Caco-2 (cell line): ENCODE data around the gene ARHGAP42. TPM values are rescaled to one million over a fixed set of nuclear protein-coding genes. Genes with fewer than 3 reads are reported as not detected.

ENCODE experiments used
- BruUV-seq: library from RNA; stranded (reverse); fragments of 400-500 nt; replicated peaks from 2 replicates; lab custom pipeline; 2021; lab: Mats Ljungman, UMichigan
- CTCF ChIA-PET: fragments of 300-600 bp; sonication (Branson Sonifier 250); formaldehyde crosslinking; loops from one replicate; lab custom pipeline; 2022; ENCODE audit warnings: antibody characterized with exemption; lab: Charles Lee
- POLR2A ChIA-PET: fragments of 300-600 bp; sonication (Branson Sonifier 250); formaldehyde crosslinking; loops from one replicate; lab custom pipeline; 2022; ENCODE audit warnings: antibody characterized with exemption; lab: Charles Lee
- DNase-seq, 2 experiments: peaks; one replicate each; pipeline versions ENCODE4 v3.0.0 to v3.0.0-alpha.2; 2020 to 2022
- H3K27me3 ChIP-seq: replicated peaks from 2 replicates; pipeline ENCODE4 v1.6.0; 2011; ENCODE audit warnings: low read length; ENCODE audit not compliant: control insufficient read depth, insufficient read depth
- H3K36me3 ChIP-seq: 2 replicates; pipeline ENCODE4 v1.5.1; 2011; ENCODE audit warnings: low read length; ENCODE audit not compliant: control insufficient read depth, insufficient read depth
- H3K4me1 ChIP-seq: fragments of 250-450 bp; sonication (Bioruptor Pico); 2 replicates; pipeline ENCODE4 v1.5.1; 2020; ENCODE audit warnings: mild to moderate bottlenecking
- H3K4me3 ChIP-seq: 2 replicates; pipeline ENCODE4 v1.5.1; 2011; ENCODE audit warnings: low read depth, mild to moderate bottlenecking, control low read depth, low read length
- H3K9me3 ChIP-seq: fragments of 250-450 bp; sonication (Bioruptor Pico); 2 replicates; pipeline ENCODE4 v1.5.1; 2020; ENCODE audit warnings: mild to moderate bottlenecking, moderate library complexity
- H3K27ac Mint-ChIP-seq: one replicate; pipeline ENCODE4 v1.8.0; 2022; ENCODE audit warnings: mixed read lengths; ENCODE audit not compliant: unreplicated experiment
- H3K27me3 Mint-ChIP-seq: one replicate; pipeline ENCODE4 v1.8.0; 2022; ENCODE audit warnings: mixed read lengths; ENCODE audit not compliant: insufficient read depth, unreplicated experiment
- H3K36me3 Mint-ChIP-seq: one replicate; pipeline ENCODE4 v1.8.0; 2022; ENCODE audit warnings: mild to moderate bottlenecking, mixed read lengths; ENCODE audit not compliant: insufficient read depth, unreplicated experiment
- H3K4me1 Mint-ChIP-seq: one replicate; pipeline ENCODE4 v1.8.0; 2022; ENCODE audit warnings: low read depth, mixed read lengths; ENCODE audit not compliant: unreplicated experiment
- H3K4me3 Mint-ChIP-seq: one replicate; pipeline ENCODE4 v1.8.0; 2022; ENCODE audit warnings: mild to moderate bottlenecking, moderate library complexity, mixed read lengths; ENCODE audit not compliant: unreplicated experiment
- H3K9me3 Mint-ChIP-seq: one replicate; pipeline ENCODE4 v1.8.0; 2022; ENCODE audit warnings: mixed read lengths; ENCODE audit not compliant: unreplicated experiment
- intact Hi-C: fragments of 100-400 bp; cut with micrococcal nuclease; formaldehyde crosslinking; loops from one replicate; pipeline ENCODE4 v1.10.0; 2022; ENCODE audit not compliant: unreplicated experiment
- total RNA-seq: library from RNA; stranded (reverse); gene quantifications from 2 replicates; pipeline ENCODE4 v1.2.3, GENCODE V29; 2022
- TF ChIP-seq, protein P1 (sequence below), 2 experiments: fragments of 200-600 bp in 1 of 2; IDR thresholded peaks; 1 replicate in 1 of 2; 2 replicates in 1 of 2; pipeline versions ENCODE4 v1.5.1 to v1.8.0; 2011 to 2022; ENCODE audit warnings: antibody characterized with exemption in 1 of 2, control low read depth in 1 of 2, inconsistent platforms in 1 of 2, low read depth in 1 of 2, low read length in 1 of 2, mild to moderate bottlenecking in 1 of 2, moderate library complexity in 1 of 2; ENCODE audit not compliant: insufficient read depth in 1 of 2, severe bottlenecking in 1 of 2, unreplicated experiment in 1 of 2

Gene ARHGAP42
- total RNA-seq, 1 experiment from 2014 or later = 8.4 TPM

DNA sequence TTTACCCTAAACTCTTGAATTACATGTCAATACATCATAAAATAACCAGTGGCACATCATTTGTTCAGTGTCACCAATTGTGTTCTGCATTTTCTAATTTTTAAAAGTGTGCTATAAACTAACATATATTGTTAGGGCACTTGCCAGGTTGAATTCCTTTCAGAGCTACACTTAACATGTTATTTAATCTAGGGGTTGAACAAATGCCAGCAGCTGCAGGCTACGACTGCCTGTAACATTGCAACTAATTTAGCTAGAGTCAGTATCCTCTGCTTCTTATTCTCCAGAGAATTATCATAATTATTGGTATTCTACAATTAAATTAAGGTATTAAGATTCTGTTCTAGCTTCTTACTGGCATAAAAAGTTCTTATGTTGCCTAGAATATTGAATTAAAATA, 46.4 kb upstream of the ARHGAP42 start:
- CTCF ChIA-PET = no interaction called here

DNA sequence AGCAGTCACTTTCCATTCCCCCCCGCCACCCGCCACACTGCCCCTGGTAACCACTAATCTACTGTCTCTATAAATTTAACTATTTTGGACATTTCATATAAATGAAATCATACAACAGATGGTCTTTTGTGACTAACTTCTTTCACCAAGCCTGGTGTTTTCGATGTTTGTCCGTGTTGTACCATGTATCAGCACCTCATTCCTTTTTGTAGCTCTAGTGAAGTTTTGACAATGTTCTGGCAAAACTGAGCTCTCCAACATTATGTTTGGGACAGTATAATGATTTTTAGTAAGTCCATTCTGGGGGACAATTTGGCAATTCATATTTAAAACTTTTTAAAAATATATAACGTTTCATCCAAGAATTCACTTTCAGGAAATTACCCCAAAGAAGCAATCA, 45.6 kb upstream of the ARHGAP42 start:
- Mint-ChIP-seq H3K4me1 (peaks cover 7% of the 10 kb centered on the region), H3K27me3 (peaks cover 6% of the 10 kb centered on the region), H3K27ac (no peak overlapping the region), H3K36me3 (no peaks in the 10 kb centered on the region), H3K4me3 (no peak overlapping the region), H3K9me3 (no peaks in the 10 kb centered on the region)
- Histone ChIP-seq H3K36me3 (no peaks in the 10 kb centered on the region), H3K4me3 (no peak overlapping the region), H3K9me3 (no peaks in the 10 kb centered on the region), H3K27me3 (no peaks in the 10 kb centered on the region), H3K4me1 (no peaks in the 10 kb centered on the region)
- intact Hi-C loops = no loop called here
- TF ChIP-seq, protein P1, sequence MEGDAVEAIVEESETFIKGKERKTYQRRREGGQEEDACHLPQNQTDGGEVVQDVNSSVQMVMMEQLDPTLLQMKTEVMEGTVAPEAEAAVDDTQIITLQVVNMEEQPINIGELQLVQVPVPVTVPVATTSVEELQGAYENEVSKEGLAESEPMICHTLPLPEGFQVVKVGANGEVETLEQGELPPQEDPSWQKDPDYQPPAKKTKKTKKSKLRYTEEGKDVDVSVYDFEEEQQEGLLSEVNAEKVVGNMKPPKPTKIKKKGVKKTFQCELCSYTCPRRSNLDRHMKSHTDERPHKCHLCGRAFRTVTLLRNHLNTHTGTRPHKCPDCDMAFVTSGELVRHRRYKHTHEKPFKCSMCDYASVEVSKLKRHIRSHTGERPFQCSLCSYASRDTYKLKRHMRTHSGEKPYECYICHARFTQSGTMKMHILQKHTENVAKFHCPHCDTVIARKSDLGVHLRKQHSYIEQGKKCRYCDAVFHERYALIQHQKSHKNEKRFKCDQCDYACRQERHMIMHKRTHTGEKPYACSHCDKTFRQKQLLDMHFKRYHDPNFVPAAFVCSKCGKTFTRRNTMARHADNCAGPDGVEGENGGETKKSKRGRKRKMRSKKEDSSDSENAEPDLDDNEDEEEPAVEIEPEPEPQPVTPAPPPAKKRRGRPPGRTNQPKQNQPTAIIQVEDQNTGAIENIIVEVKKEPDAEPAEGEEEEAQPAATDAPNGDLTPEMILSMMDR (IDR thresholded peaks at IDR 0.05; ENCODE audit: insufficient read depth in 1 of 2, low read depth in 1 of 2, low read length in 1 of 2, severe bottlenecking in 1 of 2, unreplicated experiment in 1 of 2) = no peak
- no TSS peak for BruUV-seq
- ChIA-PET CTCF (no interaction called here), POLR2A (no interaction called here)
- DNase-seq = no peak

More for the DNA sequence above, 46.4 kb upstream of the ARHGAP42 start:
- no peaks in the 10 kb centered on the region for H3K9me3 Mint-ChIP-seq
- H3K4me3 ChIP-seq = no peak overlapping the region
- H3K4me3 Mint-ChIP-seq = no peak overlapping the region
- H3K4me1 Mint-ChIP-seq = peaks cover 7% of the 10 kb centered on the region
- no peaks in the 10 kb centered on the region for H3K36me3 ChIP-seq
- H3K27me3 ChIP-seq = no peaks in the 10 kb centered on the region
- H3K27me3 Mint-ChIP-seq = peaks cover 6% of the 10 kb centered on the region
- H3K27ac Mint-ChIP-seq = no peak overlapping the region
- BruUV-seq = no TSS peak
- TF ChIP-seq, protein P1 (IDR thresholded peaks at IDR 0.05; ENCODE audit: insufficient read depth in 1 of 2, low read depth in 1 of 2, low read length in 1 of 2, severe bottlenecking in 1 of 2, unreplicated experiment in 1 of 2) = no peak
- H3K4me1 ChIP-seq = no peaks in the 10 kb centered on the region
- H3K9me3 ChIP-seq = no peaks in the 10 kb centered on the region
- no peaks in the 10 kb centered on the region for H3K36me3 Mint-ChIP-seq
- intact Hi-C loops = no loop called here
- POLR2A ChIA-PET = no interaction called here
- DNase-seq = no peak

DNA sequence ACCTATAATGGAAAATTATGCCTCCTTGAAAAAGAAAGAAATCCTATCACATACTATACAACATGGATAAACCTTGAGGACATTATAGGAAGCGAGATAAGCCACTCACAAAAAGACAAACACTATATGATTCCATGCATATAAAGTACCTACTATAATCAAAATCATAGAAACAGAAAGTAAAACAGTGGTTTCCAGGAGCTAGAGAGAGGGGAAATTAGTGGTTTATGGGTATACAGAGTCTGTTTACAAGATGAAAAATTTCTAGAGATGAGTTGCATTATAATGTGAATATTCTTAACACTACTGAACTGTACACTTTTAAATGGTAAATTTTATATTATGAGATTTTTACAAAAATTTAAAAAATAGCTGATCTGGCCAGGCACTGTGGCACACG, 40.5 kb upstream of the ARHGAP42 start:
- no peaks in the 10 kb centered on the region for H3K9me3 Mint-ChIP-seq
- H3K36me3 Mint-ChIP-seq = no peaks in the 10 kb centered on the region
- H3K4me3 Mint-ChIP-seq = no peak overlapping the region
- POLR2A ChIA-PET = no interaction called here
- no peak for DNase-seq
- H3K27me3 Mint-ChIP-seq = peaks cover 6% of the 10 kb centered on the region
- H3K4me1 Mint-ChIP-seq = peaks cover 5% of the 10 kb centered on the region
- peaks cover 8% of the 10 kb centered on the region; the same call in 1 of the 2 replicates for H3K9me3 ChIP-seq
- no peaks in the 10 kb centered on the region for H3K27me3 ChIP-seq
- CTCF ChIA-PET = no interaction called here
- H3K4me3 ChIP-seq = no peak overlapping the region
- BruUV-seq = no TSS peak
- H3K36me3 ChIP-seq = no peaks in the 10 kb centered on the region
- no peaks in the 10 kb centered on the region for H3K4me1 ChIP-seq
- no peak overlapping the region for H3K27ac Mint-ChIP-seq
- TF ChIP-seq, protein P1 (IDR thresholded peaks at IDR 0.05; ENCODE audit: insufficient read depth in 1 of 2, low read depth in 1 of 2, low read length in 1 of 2, severe bottlenecking in 1 of 2, unreplicated experiment in 1 of 2) = no peak
- intact Hi-C loops = no loop called here
